Measurements from ENCODE around the gene SLC16A3. TPM values are rescaled to one million over a fixed set of nuclear protein-coding genes. Genes with fewer than 3 reads are reported as not detected.

SLC16A3 gene
- total RNA-seq, 1 donor from 2014 or later = 253 TPM

DNA sequence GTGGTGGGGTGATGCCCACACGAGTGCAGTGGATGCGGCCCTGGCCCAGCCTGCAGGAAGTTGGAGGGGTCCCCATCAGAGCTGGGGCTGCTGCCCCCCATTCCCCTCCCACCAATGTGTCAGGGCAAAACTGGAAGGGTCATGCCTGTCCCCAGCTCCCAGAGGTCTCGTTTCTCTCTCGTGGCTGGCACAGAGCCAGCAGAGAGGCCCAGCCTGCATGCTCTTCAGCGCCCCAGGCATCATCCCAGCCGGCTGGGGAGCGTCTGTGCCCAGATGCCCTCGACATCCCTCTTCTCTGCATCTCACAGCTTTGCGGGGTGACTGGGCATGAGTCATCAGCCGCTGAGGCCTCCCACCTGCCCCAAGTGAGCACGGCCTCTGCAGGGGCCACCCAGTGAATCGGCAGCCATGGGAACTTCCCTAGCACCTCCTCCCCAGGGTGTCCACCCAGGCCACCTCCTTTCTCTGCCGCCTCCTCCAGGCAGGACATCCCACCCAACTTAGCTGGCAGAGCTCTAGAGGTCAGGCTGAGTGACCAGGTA lies 54.4 kb downstream of the SLC16A3 start:
- H3K27ac ChIP-seq = no peak overlapping the region
- no peak overlapping the region for H3K4me3 ChIP-seq
- H3K36me3 ChIP-seq = no peaks in the 10 kb centered on the region
- H3K4me1 ChIP-seq = no peaks in the 10 kb centered on the region
- intact Hi-C loops (cut with DNase I) = no loop called here
- no peaks in the 10 kb centered on the region for H3K27me3 ChIP-seq
- no peaks in the 10 kb centered on the region for H3K9me3 ChIP-seq
- TF ChIP-seq CTCF (IDR thresholded peaks at IDR 0.05) = no peak
- DNase-seq (ENCODE audit: low spot score in 2 of 2) = no peak

DNA sequence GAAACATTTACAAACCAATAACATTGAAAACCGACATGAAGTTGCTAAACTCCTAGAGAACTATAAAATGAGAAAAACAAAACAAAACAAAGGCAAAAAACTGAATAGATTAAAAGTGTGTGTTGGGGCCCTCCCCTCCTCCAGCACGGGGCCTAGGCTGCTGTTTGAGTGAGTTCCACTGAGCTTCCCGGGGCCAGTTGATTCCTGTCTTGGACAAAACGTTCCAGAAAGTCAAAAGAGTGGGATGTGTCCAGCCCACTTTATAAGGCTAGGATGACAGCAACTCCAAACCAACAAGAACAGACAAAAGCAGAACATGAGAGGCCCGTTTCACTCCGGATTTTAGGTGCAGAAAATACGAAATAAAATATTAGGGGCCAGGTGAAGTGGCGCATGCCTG lies 56.3 kb downstream of the SLC16A3 start:
- no peaks in the 10 kb centered on the region for H3K9me3 ChIP-seq
- H3K36me3 ChIP-seq = no peaks in the 10 kb centered on the region
- DNase-seq (ENCODE audit: low spot score in 2 of 2) = no peak
- H3K4me1 ChIP-seq = no peaks in the 10 kb centered on the region
- intact Hi-C loops (cut with DNase I) = no loop called here
- no peak overlapping the region for H3K27ac ChIP-seq
- TF ChIP-seq CTCF (IDR thresholded peaks at IDR 0.05) = no peak
- no peak overlapping the region for H3K4me3 ChIP-seq
- H3K27me3 ChIP-seq = no peaks in the 10 kb centered on the region

DNA sequence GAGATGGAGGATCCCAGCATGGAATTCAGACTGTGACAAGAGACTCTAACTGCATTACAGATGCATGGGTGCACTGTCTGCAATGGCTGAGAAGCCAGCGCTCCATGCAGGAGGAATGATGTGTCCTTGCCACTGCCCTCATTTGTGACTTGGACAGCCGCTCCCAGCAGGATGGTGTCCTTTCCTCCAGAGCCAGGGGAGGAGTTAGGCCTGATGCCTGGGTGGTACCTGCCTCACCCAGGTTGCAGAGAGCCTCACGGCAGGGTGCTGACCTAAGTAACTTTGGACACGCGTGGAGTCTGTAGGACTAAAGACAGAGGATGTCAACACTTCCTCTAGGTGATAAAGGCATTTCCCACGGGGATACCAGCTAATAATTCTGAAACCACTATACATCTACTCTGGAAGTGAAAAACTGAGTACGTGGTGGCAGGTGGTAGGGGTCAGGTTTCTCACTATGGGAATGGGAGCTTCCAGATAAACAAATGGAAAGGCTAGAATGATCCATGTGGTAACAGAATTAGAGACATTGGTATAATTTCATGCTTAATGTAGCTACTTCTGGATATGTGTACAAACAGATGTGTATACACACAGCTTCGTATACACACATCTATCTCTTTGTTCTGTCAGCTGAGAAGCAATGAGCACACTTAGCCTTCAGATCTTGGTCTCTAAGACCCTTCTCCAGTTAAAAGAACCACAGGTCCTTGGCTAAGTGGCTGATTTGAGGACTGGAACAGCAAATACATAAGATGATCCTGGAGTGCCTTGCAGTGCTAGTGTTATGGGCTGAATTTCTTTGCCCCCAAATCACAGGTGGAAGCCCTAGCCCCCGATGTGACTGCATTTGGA lies 58.4 kb downstream of the SLC16A3 start:
- Histone ChIP-seq H3K4me1 (peaks cover 0 to 3% of the 10 kb centered on the region in 2 donors), H3K27me3 (no peaks in the 10 kb centered on the region), H3K9me3 (no peaks in the 10 kb centered on the region), H3K36me3 (no peaks in the 10 kb centered on the region), H3K27ac (no peak overlapping the region), H3K4me3 (no peak overlapping the region)
- no peak for TF ChIP-seq CTCF (IDR thresholded peaks at IDR 0.05)
- DNase-seq (ENCODE audit: low spot score in 2 of 2) = no peak
- intact Hi-C loops (cut with DNase I) = no loop called here

DNA sequence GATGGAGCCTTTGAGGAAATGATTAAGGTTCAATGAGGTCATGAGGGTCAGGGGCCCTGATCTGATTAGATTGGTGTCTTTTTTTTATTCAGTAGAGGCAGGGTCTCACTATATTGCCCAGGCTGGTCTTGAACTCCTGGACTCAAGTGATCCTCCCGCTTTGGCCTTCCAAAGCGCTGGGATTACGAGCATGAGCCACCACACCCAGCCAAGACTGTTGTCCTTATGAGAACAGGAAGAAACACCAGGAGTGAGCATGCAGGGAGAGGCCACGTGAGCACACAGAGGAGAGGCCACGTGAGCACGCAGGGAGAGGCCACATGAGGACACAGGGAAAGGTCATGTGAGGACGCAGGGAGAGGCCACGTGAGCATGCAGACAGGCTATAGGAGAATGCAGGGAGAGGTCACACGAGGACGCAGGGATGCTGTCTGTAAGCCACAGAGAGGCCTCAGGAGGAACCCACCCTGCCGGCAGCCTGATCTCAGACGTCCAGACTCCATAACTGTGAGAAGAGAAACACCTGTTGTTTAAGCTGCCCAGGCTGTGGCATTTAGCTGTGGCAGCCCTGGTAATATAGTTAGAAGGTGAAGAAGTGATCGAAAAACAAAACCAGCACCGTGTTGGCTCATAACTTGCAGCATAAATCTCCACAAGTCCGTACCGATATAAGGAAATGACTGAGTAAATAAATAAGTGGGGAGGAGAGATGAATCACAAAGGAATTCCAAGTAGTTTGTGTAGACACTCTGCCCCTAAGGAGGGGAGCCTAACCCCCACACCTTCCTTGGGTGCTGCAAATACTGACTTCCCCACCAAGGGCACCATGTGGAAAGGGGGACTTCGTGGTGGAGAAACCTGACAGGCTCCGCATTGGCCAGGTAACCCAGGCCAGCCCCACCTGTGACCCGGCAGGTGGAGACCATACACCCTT lies 59.3 kb downstream of the SLC16A3 start:
- Histone ChIP-seq H3K27ac (no peak overlapping the region), H3K36me3 (no peaks in the 10 kb centered on the region), H3K4me3 (no peak overlapping the region), H3K9me3 (no peaks in the 10 kb centered on the region), H3K4me1 (peaks cover 0 to 5% of the 10 kb centered on the region in 2 donors), H3K27me3 (no peaks in the 10 kb centered on the region)
- intact Hi-C loops (cut with DNase I) = no loop called here
- no peak for DNase-seq (ENCODE audit: low spot score in 2 of 2)
- no peak for TF ChIP-seq CTCF (IDR thresholded peaks at IDR 0.05)

Other genes starting within 250 kb of the SLC16A3 start
- gene CENPX, start 206.2 kb upstream of the SLC16A3 start, total RNA-seq = 41.3 TPM
- gene LRRC45, start 205.7 kb upstream of the SLC16A3 start, total RNA-seq = 2.0 TPM
- not detected for gene RAC3, start 197.4 kb upstream of the SLC16A3 start, total RNA-seq
- 160 TPM for gene DCXR, start 191.3 kb upstream of the SLC16A3 start, total RNA-seq
- 73.7 TPM for gene RFNG, start 177.2 kb upstream of the SLC16A3 start, total RNA-seq
- gene GPS1, start 177.1 kb upstream of the SLC16A3 start, total RNA-seq = 42.1 TPM
- gene DUS1L, start 163.2 kb upstream of the SLC16A3 start, total RNA-seq = 111 TPM
- gene FASN, start 130.8 kb upstream of the SLC16A3 start, total RNA-seq = 90.9 TPM
- 12.8 TPM for gene CCDC57, start 16.2 kb upstream of the SLC16A3 start, total RNA-seq
- gene CSNK1D, start 44.7 kb downstream of the SLC16A3 start, total RNA-seq = 86.8 TPM
- gene CD7, start 88.6 kb downstream of the SLC16A3 start, total RNA-seq = 6.7 TPM
- gene SECTM1, start 104.7 kb downstream of the SLC16A3 start, total RNA-seq = 49.5 TPM
- not detected for gene TEX19, start 130.2 kb downstream of the SLC16A3 start, total RNA-seq
- gene UTS2R, start 142.7 kb downstream of the SLC16A3 start, total RNA-seq = not detected
- gene HEXD, start 189.3 kb downstream of the SLC16A3 start, total RNA-seq = 40.4 TPM
- 36.6 TPM for gene OGFOD3, start 189.5 kb downstream of the SLC16A3 start, total RNA-seq
- 124 TPM for gene CYBC1, start 221.7 kb downstream of the SLC16A3 start, total RNA-seq
- gene NARF, start 229.7 kb downstream of the SLC16A3 start, total RNA-seq = 38.3 TPM

All from ascending aorta (tissue), 2 donors.